ENCODE measurements around the gene WDR82.

GRCh38 chr3:52248816-52249547 lies 29.5 kb downstream of the WDR82 start:
- TF ChIP-seq, protein P1, sequence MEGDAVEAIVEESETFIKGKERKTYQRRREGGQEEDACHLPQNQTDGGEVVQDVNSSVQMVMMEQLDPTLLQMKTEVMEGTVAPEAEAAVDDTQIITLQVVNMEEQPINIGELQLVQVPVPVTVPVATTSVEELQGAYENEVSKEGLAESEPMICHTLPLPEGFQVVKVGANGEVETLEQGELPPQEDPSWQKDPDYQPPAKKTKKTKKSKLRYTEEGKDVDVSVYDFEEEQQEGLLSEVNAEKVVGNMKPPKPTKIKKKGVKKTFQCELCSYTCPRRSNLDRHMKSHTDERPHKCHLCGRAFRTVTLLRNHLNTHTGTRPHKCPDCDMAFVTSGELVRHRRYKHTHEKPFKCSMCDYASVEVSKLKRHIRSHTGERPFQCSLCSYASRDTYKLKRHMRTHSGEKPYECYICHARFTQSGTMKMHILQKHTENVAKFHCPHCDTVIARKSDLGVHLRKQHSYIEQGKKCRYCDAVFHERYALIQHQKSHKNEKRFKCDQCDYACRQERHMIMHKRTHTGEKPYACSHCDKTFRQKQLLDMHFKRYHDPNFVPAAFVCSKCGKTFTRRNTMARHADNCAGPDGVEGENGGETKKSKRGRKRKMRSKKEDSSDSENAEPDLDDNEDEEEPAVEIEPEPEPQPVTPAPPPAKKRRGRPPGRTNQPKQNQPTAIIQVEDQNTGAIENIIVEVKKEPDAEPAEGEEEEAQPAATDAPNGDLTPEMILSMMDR (IDR thresholded peaks at IDR 0.05): no peak
- TF ChIP-seq ZFX (IDR thresholded peaks at IDR 0.05; ENCODE audit: borderline replicate concordance): no peak

Data from 22Rv1 (cell line).